Stimulated activated CD8-positive, alpha-beta memory T cell treated with anti-CD3 and anti-CD28 coated beads, Interleukin-4, amount 100 ng/mL, for 24 hours (primary cell): ENCODE results near the gene BRIX1.
"Not testable (repeated sequence)": the region's sequence is repeated elsewhere in the genome, so short reads cannot be mapped to it uniquely, and the experiment has no call there.

Experiments used
- DNase-seq: peaks from one replicate; pipeline ENCODE4 v3.0.0-alpha.2; 2020; ENCODE audit warnings: low read depth

The BRIX1 gene

GRCh38 chr5:34968258-34968657 is 52.7 kb downstream of the BRIX1 start:
- no peak for DNase-seq

GRCh38 chr5:34970552-34970951 is 55.0 kb downstream of the BRIX1 start:
- DNase-seq = no peak

GRCh38 chr5:34971655-34972054 is 56.1 kb downstream of the BRIX1 start:
- DNase-seq = not testable (repeated sequence)
